Loucy (cell line): ENCODE data around the gene SLC5A4.

Experiments used
- H2AFZ ChIP-seq: fragments of 200-600 bp; sonication (generic); 2 replicates; pipeline ENCODE4 v1.6.0; 2016; ENCODE audit warnings: antibody characterized with exemption, mild to moderate bottlenecking, low read length, moderate library complexity
- H3F3A ChIP-seq: fragments of 200-600 bp; 2 replicates; pipeline ENCODE4 v1.6.0; 2016; ENCODE audit warnings: antibody characterized with exemption, low read depth, mild to moderate bottlenecking
- H3K27me3 ChIP-seq: fragments of 200-600 bp; sonication (generic); 2 replicates; pipeline ENCODE4 v1.6.1; 2014; ENCODE audit warnings: low read length, mild to moderate bottlenecking; ENCODE audit not compliant: insufficient read depth, poor library complexity, severe bottlenecking
- H3K36me3 ChIP-seq: fragments of 200-600 bp; sonication (generic); 2 replicates; pipeline ENCODE4 v1.6.1; 2016; ENCODE audit warnings: low read length; ENCODE audit not compliant: insufficient read depth
- H3K4me1 ChIP-seq: fragments of 200-600 bp; sonication (generic); 2 replicates; pipeline ENCODE4 v1.5.1; 2014; ENCODE audit warnings: low read length, mild to moderate bottlenecking; ENCODE audit not compliant: insufficient read depth, poor library complexity, severe bottlenecking
- H3K4me2 ChIP-seq: fragments of 200-600 bp; sonication (generic); 2 replicates; pipeline ENCODE4 v1.6.0; 2014; ENCODE audit warnings: antibody characterized with exemption, low read length, low read depth, mild to moderate bottlenecking; ENCODE audit not compliant: poor library complexity, severe bottlenecking
- H3K4me3 ChIP-seq: fragments of 200-600 bp; sonication (generic); 2 replicates; pipeline ENCODE4 v1.5.1; 2014; ENCODE audit warnings: low read length, mild to moderate bottlenecking, mixed read lengths; ENCODE audit not compliant: poor library complexity, severe bottlenecking
- H3K79me2 ChIP-seq: fragments of 200-600 bp; sonication (generic); 2 replicates; pipeline ENCODE4 v1.6.1; 2014; ENCODE audit warnings: low read length; ENCODE audit not compliant: insufficient read depth
- H3K9ac ChIP-seq: fragments of 200-600 bp; sonication (generic); 2 replicates; pipeline ENCODE4 v1.6.0; 2014; ENCODE audit warnings: mild to moderate bottlenecking, low read depth, low read length, moderate library complexity; ENCODE audit not compliant: poor library complexity, severe bottlenecking
- H3K9me2 ChIP-seq: fragments of 200-600 bp; sonication (generic); replicated peaks from 2 replicates; pipeline ENCODE4 v1.6.1; 2016; ENCODE audit warnings: low read depth, low read length, mixed read lengths
- H3K9me3 ChIP-seq: fragments of 200-600 bp; sonication (generic); 2 replicates; pipeline ENCODE4 v1.6.1; 2014; ENCODE audit warnings: mild to moderate bottlenecking, antibody characterized with exemption, low read length, low read depth; ENCODE audit not compliant: insufficient read depth
- H4K20me1 ChIP-seq: fragments of 200-600 bp; sonication (generic); 2 replicates; pipeline ENCODE4 v1.6.0; 2014; ENCODE audit warnings: antibody characterized with exemption, low read length, mild to moderate bottlenecking; ENCODE audit not compliant: insufficient read depth, poor library complexity, severe bottlenecking
- EZH2phosphoT487 ChIP-seq: fragments of 200-600 bp; IDR thresholded peaks from 2 replicates; pipeline ENCODE4 v1.6.1; 2018; ENCODE audit warnings: antibody characterized with exemption, mild to moderate bottlenecking, moderate library complexity, borderline replicate concordance
- TF ChIP-seq, protein P1 (sequence below): fragments of 200-600 bp; sonication (generic); conservative IDR thresholded peaks from 2 replicates; pipeline ENCODE4 v1.5.1; 2014; ENCODE audit warnings: mild to moderate bottlenecking, antibody characterized with exemption, low read length

Gene SLC5A4

DNA sequence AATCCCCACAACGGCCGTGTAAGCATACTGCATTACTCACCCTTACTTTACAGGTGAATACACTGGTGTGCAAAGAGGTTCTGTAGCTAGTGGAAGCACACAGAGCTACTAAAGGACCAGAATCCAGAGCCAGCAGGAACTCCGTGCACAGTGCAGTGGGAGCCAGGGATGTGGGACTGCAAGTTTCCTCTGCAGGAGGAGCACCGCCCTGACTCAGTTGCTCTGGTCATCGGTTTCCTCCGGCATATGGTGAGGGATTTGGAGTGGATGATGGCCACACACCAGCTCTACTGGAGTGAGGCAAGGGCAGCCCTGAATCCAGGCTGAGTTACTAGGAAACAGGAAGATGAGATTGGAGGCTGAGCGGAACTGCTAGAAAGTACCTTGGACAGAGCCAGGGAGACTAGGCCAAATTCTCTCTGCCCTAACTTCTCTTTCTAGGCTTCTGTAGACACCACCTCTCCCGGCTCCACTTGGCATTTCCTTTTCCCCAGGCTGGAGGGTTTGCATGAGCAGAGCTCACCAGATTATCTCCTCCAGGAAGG lies 77.9 kb downstream of the SLC5A4 start:
- Histone ChIP-seq H3K79me2 (no peaks in the 10 kb centered on the region), H3F3A (no peaks in the 10 kb centered on the region), H4K20me1 (no peaks in the 10 kb centered on the region), H2AFZ (no peak overlapping the region), H3K36me3 (no peaks in the 10 kb centered on the region), H3K27me3 (no peaks in the 10 kb centered on the region), H3K9me3 (no peaks in the 10 kb centered on the region), H3K9ac (no peak overlapping the region), H3K4me2 (no peak overlapping the region), H3K9me2 (no peaks in the 10 kb centered on the region), H3K4me1 (no peaks in the 10 kb centered on the region), H3K4me3 (no peak overlapping the region)
- TF ChIP-seq, protein P1, sequence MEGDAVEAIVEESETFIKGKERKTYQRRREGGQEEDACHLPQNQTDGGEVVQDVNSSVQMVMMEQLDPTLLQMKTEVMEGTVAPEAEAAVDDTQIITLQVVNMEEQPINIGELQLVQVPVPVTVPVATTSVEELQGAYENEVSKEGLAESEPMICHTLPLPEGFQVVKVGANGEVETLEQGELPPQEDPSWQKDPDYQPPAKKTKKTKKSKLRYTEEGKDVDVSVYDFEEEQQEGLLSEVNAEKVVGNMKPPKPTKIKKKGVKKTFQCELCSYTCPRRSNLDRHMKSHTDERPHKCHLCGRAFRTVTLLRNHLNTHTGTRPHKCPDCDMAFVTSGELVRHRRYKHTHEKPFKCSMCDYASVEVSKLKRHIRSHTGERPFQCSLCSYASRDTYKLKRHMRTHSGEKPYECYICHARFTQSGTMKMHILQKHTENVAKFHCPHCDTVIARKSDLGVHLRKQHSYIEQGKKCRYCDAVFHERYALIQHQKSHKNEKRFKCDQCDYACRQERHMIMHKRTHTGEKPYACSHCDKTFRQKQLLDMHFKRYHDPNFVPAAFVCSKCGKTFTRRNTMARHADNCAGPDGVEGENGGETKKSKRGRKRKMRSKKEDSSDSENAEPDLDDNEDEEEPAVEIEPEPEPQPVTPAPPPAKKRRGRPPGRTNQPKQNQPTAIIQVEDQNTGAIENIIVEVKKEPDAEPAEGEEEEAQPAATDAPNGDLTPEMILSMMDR: no peak
- no peak for TF ChIP-seq EZH2phosphoT487

DNA sequence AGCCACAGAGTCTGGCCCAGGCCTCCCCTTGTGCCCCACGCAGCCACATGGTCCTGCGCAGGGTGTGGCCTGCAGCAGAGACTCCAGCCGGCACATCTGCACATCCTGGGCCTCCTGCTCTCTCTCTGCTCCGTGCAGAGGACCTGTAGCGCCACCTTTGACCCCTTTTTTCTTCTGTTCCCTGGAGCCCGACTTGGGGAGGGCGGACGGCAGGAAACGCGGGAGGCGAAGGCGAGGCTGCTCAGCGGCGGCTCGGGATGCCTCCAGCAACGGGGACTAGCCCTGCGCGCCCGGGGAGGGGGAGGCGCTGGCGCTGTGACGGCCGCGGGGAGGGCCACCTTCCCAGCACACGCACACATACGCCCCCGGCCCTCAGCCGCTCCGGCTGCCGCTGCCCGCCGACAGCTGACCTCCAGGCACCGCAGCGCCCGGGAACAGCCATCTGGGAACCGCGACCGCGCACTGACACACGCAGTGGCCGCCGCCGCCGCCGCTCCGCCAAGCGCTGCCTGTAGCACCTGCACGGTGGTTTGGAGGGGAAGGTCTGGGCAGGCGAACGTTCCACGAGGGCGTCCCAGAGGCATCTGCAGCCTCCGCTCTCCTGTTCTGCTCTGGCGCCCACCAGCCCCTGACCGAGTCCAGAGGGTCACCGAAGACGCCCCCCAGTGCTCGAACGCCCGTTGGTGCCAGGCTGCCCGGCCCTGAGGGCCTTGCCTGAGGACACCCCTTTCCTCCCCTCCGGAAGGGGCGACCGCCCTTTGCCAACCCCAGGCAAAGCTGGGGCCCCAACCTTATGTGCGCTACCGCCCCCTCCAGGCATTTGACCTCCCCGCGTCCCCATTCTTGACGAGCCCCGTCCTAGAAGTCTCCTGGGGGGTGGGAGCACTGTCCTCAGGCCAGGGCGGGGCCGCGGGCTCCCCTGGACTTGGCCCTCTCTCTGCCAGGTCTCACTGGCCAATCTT lies 79.2 kb downstream of the SLC5A4 start:
- no peaks in the 10 kb centered on the region for H3K36me3 ChIP-seq
- no peaks in the 10 kb centered on the region for H3K4me1 ChIP-seq
- no peak overlapping the region for H3K4me3 ChIP-seq
- H3K9ac ChIP-seq: no peak overlapping the region
- H3K9me2 ChIP-seq: no peaks in the 10 kb centered on the region
- H3F3A ChIP-seq: no peaks in the 10 kb centered on the region
- no peaks in the 10 kb centered on the region for H3K79me2 ChIP-seq
- no peak for TF ChIP-seq EZH2phosphoT487
- TF ChIP-seq, protein P1: no peak
- H4K20me1 ChIP-seq: no peaks in the 10 kb centered on the region
- no peak overlapping the region for H3K4me2 ChIP-seq
- no peaks in the 10 kb centered on the region for H3K27me3 ChIP-seq
- no peaks in the 10 kb centered on the region for H3K9me3 ChIP-seq
- no peak overlapping the region for H2AFZ ChIP-seq

DNA sequence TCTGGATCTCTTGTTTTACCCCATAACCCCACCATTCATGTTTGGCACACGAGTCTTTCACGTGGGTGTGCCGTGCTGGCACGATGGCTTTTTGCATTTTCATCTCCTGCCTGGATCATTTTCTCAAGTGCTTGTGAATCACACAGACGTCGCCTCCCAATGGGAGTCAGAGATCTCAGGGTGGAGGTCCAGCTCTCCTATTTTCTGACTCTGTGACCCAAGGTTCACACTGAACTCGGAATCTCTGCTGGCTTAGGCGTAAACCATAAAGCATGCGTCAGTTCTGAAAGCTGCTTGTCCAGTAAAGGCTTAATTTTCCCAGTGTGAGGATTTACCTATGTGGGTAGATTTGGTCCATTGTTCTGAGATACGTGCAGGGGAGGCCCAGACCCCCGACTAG lies 80.0 kb downstream of the SLC5A4 start:
- Histone ChIP-seq H3K9me2 (no peaks in the 10 kb centered on the region), H3F3A (no peaks in the 10 kb centered on the region), H2AFZ (no peak overlapping the region), H3K4me2 (no peak overlapping the region), H3K4me3 (no peak overlapping the region), H3K36me3 (no peaks in the 10 kb centered on the region), H3K79me2 (no peaks in the 10 kb centered on the region), H3K4me1 (no peaks in the 10 kb centered on the region), H4K20me1 (no peaks in the 10 kb centered on the region), H3K9me3 (no peaks in the 10 kb centered on the region), H3K9ac (no peak overlapping the region), H3K27me3 (no peaks in the 10 kb centered on the region)
- TF ChIP-seq EZH2phosphoT487: no peak
- TF ChIP-seq, protein P1: no peak
